GM12873 (cell line): ENCODE results near the gene OR51G2.
"Not testable (repeated sequence)": the region's sequence is repeated elsewhere in the genome, so short reads cannot be mapped to it uniquely, and the experiment has no call there.

ENCODE experiments used
- TF ChIP-seq, protein P1 (sequence below): IDR thresholded peaks from 2 replicates; pipeline ENCODE4 v1.5.1; 2012; ENCODE audit warnings: low read depth, mild to moderate bottlenecking, moderate library complexity, low read length, control low read depth; ENCODE audit not compliant: insufficient read depth; ENCODE audit errors: missing control alignments

OR51G2 gene, protein sequence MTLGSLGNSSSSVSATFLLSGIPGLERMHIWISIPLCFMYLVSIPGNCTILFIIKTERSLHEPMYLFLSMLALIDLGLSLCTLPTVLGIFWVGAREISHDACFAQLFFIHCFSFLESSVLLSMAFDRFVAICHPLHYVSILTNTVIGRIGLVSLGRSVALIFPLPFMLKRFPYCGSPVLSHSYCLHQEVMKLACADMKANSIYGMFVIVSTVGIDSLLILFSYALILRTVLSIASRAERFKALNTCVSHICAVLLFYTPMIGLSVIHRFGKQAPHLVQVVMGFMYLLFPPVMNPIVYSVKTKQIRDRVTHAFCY

DNA sequence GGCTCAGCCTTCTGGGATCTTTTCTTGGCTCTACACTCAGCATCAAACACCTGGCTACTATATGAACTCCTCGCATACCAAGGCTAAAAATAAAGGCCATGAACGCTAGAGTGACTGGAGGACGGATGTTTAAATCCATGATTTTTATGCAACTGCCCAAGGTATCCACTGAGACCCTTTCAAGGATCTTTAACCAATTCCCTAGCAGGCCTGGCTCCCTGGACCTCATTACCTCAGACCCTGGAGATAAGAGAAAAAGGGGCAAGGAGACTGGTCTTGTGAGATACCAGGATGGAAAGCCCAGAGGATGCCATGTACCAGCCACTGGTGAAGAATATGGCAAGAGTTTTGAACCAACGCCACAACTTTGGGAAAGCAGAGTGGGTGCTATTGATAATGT lies at the start of gene OR51G2:
Gene OR51G2 (minus strand): TSS at position 101 of the 400 bp plus-strand sequence. CDS start 3,687 bp downstream, outside the sequence.
- TF ChIP-seq, protein P1, sequence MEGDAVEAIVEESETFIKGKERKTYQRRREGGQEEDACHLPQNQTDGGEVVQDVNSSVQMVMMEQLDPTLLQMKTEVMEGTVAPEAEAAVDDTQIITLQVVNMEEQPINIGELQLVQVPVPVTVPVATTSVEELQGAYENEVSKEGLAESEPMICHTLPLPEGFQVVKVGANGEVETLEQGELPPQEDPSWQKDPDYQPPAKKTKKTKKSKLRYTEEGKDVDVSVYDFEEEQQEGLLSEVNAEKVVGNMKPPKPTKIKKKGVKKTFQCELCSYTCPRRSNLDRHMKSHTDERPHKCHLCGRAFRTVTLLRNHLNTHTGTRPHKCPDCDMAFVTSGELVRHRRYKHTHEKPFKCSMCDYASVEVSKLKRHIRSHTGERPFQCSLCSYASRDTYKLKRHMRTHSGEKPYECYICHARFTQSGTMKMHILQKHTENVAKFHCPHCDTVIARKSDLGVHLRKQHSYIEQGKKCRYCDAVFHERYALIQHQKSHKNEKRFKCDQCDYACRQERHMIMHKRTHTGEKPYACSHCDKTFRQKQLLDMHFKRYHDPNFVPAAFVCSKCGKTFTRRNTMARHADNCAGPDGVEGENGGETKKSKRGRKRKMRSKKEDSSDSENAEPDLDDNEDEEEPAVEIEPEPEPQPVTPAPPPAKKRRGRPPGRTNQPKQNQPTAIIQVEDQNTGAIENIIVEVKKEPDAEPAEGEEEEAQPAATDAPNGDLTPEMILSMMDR, result no peak

DNA sequence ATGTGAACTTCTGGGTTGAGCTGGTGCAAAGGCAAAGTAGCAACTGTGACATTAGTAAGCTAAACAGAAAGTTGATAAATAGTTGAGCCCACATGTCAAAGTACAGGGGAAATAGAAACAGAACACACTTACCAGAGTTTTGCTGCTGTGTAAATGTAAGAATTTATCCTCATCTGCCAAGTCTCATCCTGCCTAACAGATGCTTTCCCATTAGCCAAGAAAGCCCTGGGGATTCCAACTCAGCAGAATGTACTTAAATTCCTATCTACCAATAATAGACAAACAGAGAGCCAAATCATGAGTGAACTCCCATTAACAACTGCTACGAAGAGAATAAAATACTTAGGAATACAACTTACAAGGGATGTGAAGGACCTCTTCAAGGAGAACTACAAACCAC lies 43.7 kb upstream of the OR51G2 start:
- TF ChIP-seq, protein P1, result no peak

DNA sequence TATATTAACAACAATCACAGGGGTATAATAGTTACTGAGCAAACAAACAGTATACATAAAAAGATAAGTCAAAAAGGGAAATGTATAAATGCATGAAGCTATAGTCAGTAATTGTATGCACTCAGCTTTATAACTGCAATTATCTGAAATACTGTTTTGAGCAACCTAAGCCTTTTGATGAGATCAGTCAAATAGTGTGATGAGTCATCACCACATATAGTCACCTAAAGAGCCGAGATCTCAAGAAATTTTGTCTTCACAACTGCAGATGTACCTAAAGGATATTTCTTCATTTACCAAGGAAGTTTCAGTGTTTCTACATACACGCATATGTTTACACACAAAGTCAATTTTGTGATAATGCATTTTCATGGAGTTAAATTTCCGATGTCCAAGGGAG lies 41.7 kb upstream of the OR51G2 start:
- TF ChIP-seq, protein P1, result no peak

DNA sequence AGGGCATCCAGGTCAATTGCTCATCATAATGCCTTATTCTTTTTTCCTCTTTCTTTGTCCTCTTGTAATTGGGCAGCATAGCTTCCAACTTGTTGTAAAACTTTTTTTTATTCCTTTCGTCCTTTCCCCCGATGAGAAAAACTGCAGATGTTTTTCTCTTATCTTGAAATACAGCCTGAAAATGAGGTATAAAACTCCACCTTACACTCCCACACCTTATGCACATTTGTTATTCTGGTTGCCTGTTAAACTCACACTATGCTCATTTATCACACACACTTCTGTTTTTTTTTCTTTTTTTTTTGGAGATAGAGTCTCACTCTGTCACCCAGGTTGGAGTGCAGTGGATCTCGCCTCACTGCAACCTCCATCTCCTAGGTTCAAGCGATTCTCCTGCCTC lies 38.2 kb upstream of the OR51G2 start:
- TF ChIP-seq, protein P1, result no peak

DNA sequence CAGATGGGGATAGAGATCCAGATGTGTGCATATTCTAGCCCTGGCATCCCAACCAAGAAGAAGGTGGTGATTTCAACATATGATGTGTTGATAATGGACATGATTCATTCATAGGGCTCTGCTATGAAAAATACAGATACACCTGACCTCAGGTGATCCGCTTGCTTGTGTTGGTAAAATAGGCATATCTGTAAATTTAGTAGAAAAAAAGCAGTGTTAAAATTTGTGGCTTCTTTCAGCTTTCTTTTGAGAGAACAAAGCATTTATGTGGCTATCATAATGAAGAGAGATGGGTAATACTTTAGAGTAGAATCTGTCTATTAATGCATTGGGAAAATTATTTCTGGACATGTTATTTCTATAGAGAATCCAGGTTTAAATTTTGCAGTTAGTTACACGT lies 36.5 kb upstream of the OR51G2 start, which contains the start of gene OR51A2:
Gene OR51A2 (minus strand): TSS at position 101 of the 400 bp plus-strand sequence. CDS start 0 bp downstream, at position 101.
- TF ChIP-seq, protein P1, result not testable (repeated sequence)

DNA sequence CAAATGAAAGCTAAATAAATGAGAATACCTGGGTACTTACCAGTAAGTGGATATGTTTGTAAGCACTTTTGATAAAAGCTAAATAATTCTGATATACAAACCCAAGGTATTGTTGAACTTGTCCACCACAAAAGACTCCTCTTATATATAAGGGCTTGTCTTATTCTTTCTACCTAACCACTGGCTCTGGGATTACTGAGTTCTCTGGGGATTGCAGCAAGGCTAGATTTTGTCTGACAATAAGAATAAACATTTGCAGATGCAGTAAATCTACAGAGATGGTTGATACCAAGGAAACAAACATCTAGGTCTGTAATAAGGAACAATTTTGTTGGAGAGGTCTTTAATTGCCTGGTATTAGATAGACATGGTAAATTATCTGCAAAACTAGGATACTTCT lies 28.4 kb upstream of the OR51G2 start, which contains the start of gene OR51A4:
Gene OR51A4 (minus strand): TSS at position 101 of the 400 bp plus-strand sequence. CDS start 505 bp downstream, outside the sequence.
- TF ChIP-seq, protein P1, result no peak

DNA sequence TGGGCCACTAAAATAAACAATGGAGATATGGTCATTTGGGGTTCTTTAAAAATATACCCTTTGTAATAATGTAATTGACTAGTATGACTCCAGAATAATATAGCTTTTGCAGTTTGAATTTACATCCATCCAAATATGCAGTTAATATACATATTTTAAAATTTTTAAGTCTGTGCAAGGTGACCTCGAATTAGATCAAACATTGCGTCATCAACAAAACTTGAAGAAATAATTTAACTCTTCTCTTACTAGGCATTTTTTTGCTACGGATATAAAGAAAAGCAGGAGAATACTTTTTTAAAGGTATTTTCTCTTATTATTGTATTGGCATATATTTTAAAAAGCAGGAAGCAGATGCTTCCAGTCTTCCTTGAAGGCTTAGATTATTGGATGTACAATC lies 17.6 kb upstream of the OR51G2 start:
- TF ChIP-seq, protein P1, result no peak
